HepG2 (cell line): ENCODE data around the gene PTPRB. TPM values are rescaled to one million over a fixed set of nuclear protein-coding genes. Genes with fewer than 3 reads are reported as not detected.
"Not testable (repeated sequence)": the region's sequence is repeated elsewhere in the genome, so short reads cannot be mapped to it uniquely, and the experiment has no call there.

Experiments used
- ATAC-seq: fragments of 200-7000 bp; cut with Tn5 transposase; 3 replicates; pipeline ENCODE4 v1.9.1; 2020; ENCODE audit warnings: mild to moderate bottlenecking, moderate library complexity
- BruUV-seq: library from RNA; stranded (reverse); fragments of 400-500 nt; replicated peaks from 2 replicates; lab custom pipeline; 2021; lab: Mats Ljungman, UMichigan
- CTCF ChIA-PET: fragments of 300-600 bp; formaldehyde crosslinking; extraction: SDS; loops from one replicate; lab custom pipeline; 2021; ENCODE audit warnings: low total read pairs, inconsistent platforms, low intra/inter-chr PET ratio; lab: Yijun Ruan, JAX
- POLR2A ChIA-PET: fragments of 350-600 bp; sonication (Branson Sonifier 250); formaldehyde crosslinking; loops from one replicate; lab custom pipeline; 2020; ENCODE audit warnings: antibody characterized with exemption, inconsistent platforms; lab: Yijun Ruan, JAX
- DNase-seq: peaks from one replicate; pipeline ENCODE4 v3.0.0-alpha.2; 2015; ENCODE audit warnings: low spot score
- FAIRE-seq: peaks from 3 replicates; lab custom pipeline; 2011; peaks lifted over from hg19 to GRCh38; lab: Jason Lieb, UNC
- H2AFZ ChIP-seq: one replicate; pipeline ENCODE4 v1.6.1; 2011; ENCODE audit warnings: low read length, inconsistent platforms
- H3K27ac ChIP-seq: fragments of 300-600 bp; 3 replicates; pipeline ENCODE4 v1.8.0; 2011; ENCODE audit warnings: mixed run types, mild to moderate bottlenecking, mixed read lengths, low read length, inconsistent platforms; ENCODE audit not compliant: insufficient read depth; ENCODE audit errors: extremely low read length
- H3K27me3 ChIP-seq, 2 experiments: fragments of 200-600 bp in 1 of 2; 2 replicates in 1 of 2; 3 replicates in 1 of 2; pipeline versions ENCODE4 v1.6.0 to v1.8.0; 2011; ENCODE audit warnings: low read length in 2 of 2, mild to moderate bottlenecking in 2 of 2, moderate library complexity in 2 of 2, inconsistent platforms in 1 of 2; ENCODE audit not compliant: insufficient read depth in 2 of 2, control insufficient read depth in 1 of 2
- H3K36me3 ChIP-seq, 2 experiments: fragments of 200-600 bp in 1 of 2; replicated peaks in 1 of 2; 2 replicates in 1 of 2; 3 replicates in 1 of 2; pipeline versions ENCODE4 v1.5.1 to v1.8.0; 2011; ENCODE audit warnings: low read length in 2 of 2, inconsistent platforms in 1 of 2; ENCODE audit not compliant: insufficient read depth in 2 of 2, control insufficient read depth in 1 of 2
- H3K4me1 ChIP-seq: 2 replicates; pipeline ENCODE4 v1.5.1; 2012; ENCODE audit warnings: low read length, inconsistent platforms; ENCODE audit not compliant: insufficient read depth
- H3K4me2 ChIP-seq: 2 replicates; pipeline ENCODE4 v1.6.0; 2011; ENCODE audit warnings: low read depth, low read length, inconsistent platforms
- H3K4me3 ChIP-seq, 3 experiments: fragments of 200-600 bp in 1 of 3; sonication (generic), shearing (Covaris generic) in 1 of 3; replicated peaks in 1 of 3; 2 replicates each; pipeline ENCODE4 v1.5.1; 2011 to 2016; ENCODE audit warnings: low read length in 3 of 3, inconsistent platforms in 2 of 3, low read depth in 2 of 3, mild to moderate bottlenecking in 2 of 3, control low read depth in 1 of 3, mixed read lengths in 1 of 3; ENCODE audit not compliant: insufficient read depth in 1 of 3
- H3K79me2 ChIP-seq: one replicate; pipeline ENCODE4 v1.6.1; 2011; ENCODE audit warnings: low read length, inconsistent platforms; ENCODE audit not compliant: insufficient read depth
- H3K9ac ChIP-seq: 2 replicates; pipeline ENCODE4 v1.6.0; 2011; ENCODE audit warnings: mild to moderate bottlenecking, low read depth, low read length, inconsistent platforms; ENCODE audit not compliant: insufficient read depth
- H3K9me3 ChIP-seq: 2 replicates; pipeline ENCODE4 v1.5.1; 2012; ENCODE audit warnings: mild to moderate bottlenecking, low read length
- H4K20me1 ChIP-seq: 2 replicates; pipeline ENCODE4 v1.6.0; 2011; ENCODE audit warnings: inconsistent platforms, mild to moderate bottlenecking, low read length, moderate library complexity; ENCODE audit not compliant: insufficient read depth
- GMEB1 ChIP-seq: sonication (generic); formaldehyde crosslinking; IDR thresholded peaks from 2 replicates; pipeline ENCODE4 v1.5.1; 2020; ENCODE audit warnings: missing genetic modification reagents, mild to moderate bottlenecking, borderline replicate concordance
- MEIS1 ChIP-seq: sonication (generic); formaldehyde crosslinking; IDR thresholded peaks from 2 replicates; pipeline ENCODE4 v1.9.0; 2021; ENCODE audit warnings: mild to moderate bottlenecking, missing genetic modification reagents, moderate library complexity, borderline replicate concordance
- MNT ChIP-seq: fragments of 450-650 bp; IDR thresholded peaks from 2 replicates; pipeline ENCODE4 v1.6.1; 2016
- PAXIP1 ChIP-seq: sonication (generic); formaldehyde crosslinking; conservative IDR thresholded peaks from 2 replicates; pipeline ENCODE4 v1.4.0; 2020; ENCODE audit warnings: mild to moderate bottlenecking, missing genetic modification reagents, moderate library complexity
- PHB2 ChIP-seq: fragments of 450-650 bp; IDR thresholded peaks from 2 replicates; pipeline ENCODE4 v1.6.1; 2018; ENCODE audit not compliant: partially characterized antibody
- TOE1 ChIP-seq: sonication (generic); formaldehyde crosslinking; IDR thresholded peaks from 2 replicates; pipeline ENCODE4 v1.4.0; 2020; ENCODE audit warnings: mild to moderate bottlenecking, missing genetic modification reagents
- ZNF275 ChIP-seq: sonication (generic); formaldehyde crosslinking; IDR thresholded peaks from 2 replicates; pipeline ENCODE4 v1.8.0; 2022; ENCODE audit warnings: missing genetic modification reagents, mild to moderate bottlenecking, inconsistent platforms, borderline replicate concordance
- WGBS: methylation state at CpG from one replicate; pipeline ENCODE4 v1.1.6; 2017; ENCODE audit warnings: low lambda C conversion rate; 5-methylcytosine and 5-hydroxymethylcytosine counted together
- in situ Hi-C: cut with HindIII; loops from 2 replicates; pipeline ENCODE4 v1.10.0; 2017; ENCODE audit warnings: low pct_unique_long_range_greater_than_20kb; ENCODE audit not compliant: extremely low pct_ligation_motif_present
- intact Hi-C: fragments of 100-400 bp; cut with micrococcal nuclease; formaldehyde crosslinking; loops from one replicate; pipeline ENCODE4 v1.10.0; 2022; ENCODE audit not compliant: unreplicated experiment
- polyA plus RNA-seq, 8 experiments: library from polyadenylated mRNA; depleted of rRNA in 3 of 8; stranded (reverse) in 7 of 8; unstranded in 1 of 8; fragments of >200 nt; fragmentation: Illumina TruSeq in 4 of 8; extraction: Trizol in 4 of 8; gene quantifications; 2 replicates each; pipeline versions ENCODE4 v1.2.1 to v1.2.3, GENCODE V29; 2011 to 2016; ENCODE audit warnings: low read depth in 4 of 8, missing spikeins in 1 of 8, mixed read lengths in 1 of 8; ENCODE audit not compliant: insufficient read depth in 1 of 8
- total RNA-seq, 5 experiments: library from RNA; depleted of rRNA; stranded (reverse); fragments of >200 nt; fragmentation: Illumina TruSeq; extraction: Trizol; gene quantifications; 2 replicates each; pipeline ENCODE4 v1.2.3, GENCODE V29; 2016; ENCODE audit warnings: low read depth in 1 of 5

PTPRB gene
- total and polyA plus RNA-seq, 2 of the 13 experiments (the other 11 are each of a cell fraction or from before 2014, with no cell fraction given) = 0.02 to 0.07 TPM

- peaks cover 13% of the 10 kb centered on the region; the same call in 1 of the 2 replicates for H3K4me1 ChIP-seq
- H4K20me1 ChIP-seq, POLR2A ChIA-PET, H2AFZ ChIP-seq, H3K27ac ChIP-seq, H3K27me3 ChIP-seq, ATAC-seq, H3K79me2 ChIP-seq, in situ Hi-C loops: not testable (repeated sequence)
- peak; percentile 9; the same call in 1 of the 2 replicates for TF ChIP-seq MNT
- TF ChIP-seq, all 625 proteins: peak for 1; not testable (repeated sequence) for 624
- H3K36me3 ChIP-seq, FAIRE-seq, H3K9ac ChIP-seq, H3K4me2 ChIP-seq, H3K9me3 ChIP-seq, intact Hi-C loops, BruUV-seq, DNase-seq, CTCF ChIA-PET, H3K4me3 ChIP-seq: not testable (repeated sequence)
Observed at GRCh38 chr12:70490928-70491327, 146.3 kb downstream of the PTPRB start.

- no peaks in the 10 kb centered on the region for H3K4me1 ChIP-seq
- intact Hi-C loops = no loop called here
- DNase-seq = no peak
- no peaks in the 10 kb centered on the region for H3K79me2 ChIP-seq
- H3K9ac ChIP-seq = no peak overlapping the region
- WGBS = 51% methylated on average over 2 of the region's 2 CpGs
- BruUV-seq = no TSS peak
- H3K27ac ChIP-seq = no peak overlapping the region
- H3K9me3 ChIP-seq = no peaks in the 10 kb centered on the region
- H2AFZ ChIP-seq = no peak overlapping the region
- H3K36me3 ChIP-seq = no peaks in the 10 kb centered on the region
- no peaks in the 10 kb centered on the region for H4K20me1 ChIP-seq
- ChIA-PET POLR2A (no interaction called here), CTCF (no interaction called here)
- no peak overlapping the region for H3K4me2 ChIP-seq
- ATAC-seq = no peak
- no peak overlapping the region for H3K4me3 ChIP-seq
- no peaks in the 10 kb centered on the region for H3K27me3 ChIP-seq
- FAIRE-seq = no peak
- in situ Hi-C loops = no loop called here
- TF ChIP-seq ZNF275 (CRISPR knock-in tag) (no peak), MEIS1 (CRISPR knock-in tag) (no peak), TOE1 (CRISPR knock-in tag) (no peak), PAXIP1 (CRISPR knock-in tag) (no peak), GMEB1 (CRISPR knock-in tag) (no peak), PHB2 (no peak)
Observed at GRCh38 chr12:70487440-70487839, 149.8 kb downstream of the PTPRB start.
